ENCODE measurements around the gene CHMP1B.

GRCh38 chr18:11807233-11807632 lies 44.0 kb upstream of the CHMP1B start:
- no peak for TF ChIP-seq CTCF (IDR thresholded peaks at IDR 0.05)
- no peak for TF ChIP-seq POLR2A (IDR thresholded peaks at IDR 0.05)
